Hepatocyte (in vitro differentiated cells): ENCODE data around the gene FBXL17.

ENCODE experiments used
- CTCF ChIP-seq: fragments of 200-600 bp; sonication (generic); IDR thresholded peaks from 2 replicates; pipeline ENCODE4 v1.5.1; 2016; ENCODE audit warnings: antibody characterized with exemption, mild to moderate bottlenecking; ENCODE audit not compliant: poor library complexity
- EZH2 ChIP-seq: fragments of 200-600 bp; sonication (generic); IDR thresholded peaks from 2 replicates; pipeline ENCODE4 v1.6.1; 2016; ENCODE audit warnings: antibody characterized with exemption, mild to moderate bottlenecking, borderline replicate concordance

GRCh38 chr5:108360280-108360679, 21.6 kb downstream of the FBXL17 start:
- TF ChIP-seq CTCF: no peak
- TF ChIP-seq EZH2: no peak
